Stomach (tissue), 9 donors: Measurements from ENCODE around the gene PRDM2. TPM values are rescaled to one million over a fixed set of nuclear protein-coding genes. Genes with fewer than 3 reads are reported as not detected.

Source experiments
- DNase-seq, 2 donors: peaks; one replicate each; pipeline versions ENCODE4 v3.0.0 to v3.0.0-alpha.2; 2013 to 2019
- H3K27ac ChIP-seq, 5 donors: fragments of 200-600 bp in 4 of 5; sonication (generic) in 4 of 5; one replicate each; pipeline ENCODE4 v1.5.1; 2013 to 2019; ENCODE audit warnings: mild to moderate bottlenecking in 1 of 5, moderate library complexity in 1 of 5
- H3K27me3 ChIP-seq, 3 donors: fragments of 200-600 bp; sonication (generic); one replicate each; pipeline ENCODE4 v1.5.1; 2017 to 2019; ENCODE audit warnings: mixed run types in 1 of 3
- H3K36me3 ChIP-seq, 4 donors: fragments of 200-600 bp; sonication (generic); 1 replicate in 3 of 4; 2 replicates in 1 of 4; pipeline ENCODE4 v1.5.1; 2016 to 2019
- H3K4me1 ChIP-seq, 4 donors: fragments of 200-600 bp; sonication (generic); one replicate each; pipeline ENCODE4 v1.5.1; 2016 to 2019
- H3K4me3 ChIP-seq, 4 donors: fragments of 200-600 bp; sonication (generic) in 3 of 4; one replicate each; pipeline ENCODE4 v1.5.1; 2016 to 2019; ENCODE audit warnings: mild to moderate bottlenecking in 1 of 4
- H3K9me3 ChIP-seq, 4 donors: fragments of 200-600 bp; sonication (generic); one replicate each; pipeline ENCODE4 v1.5.1; 2016 to 2019
- CTCF ChIP-seq, 7 experiments: fragments of 450-650 bp in 4 of 7; fragments of 200-600 bp in 3 of 7; sonication (generic) in 3 of 7; IDR thresholded peaks; one replicate each; pipeline ENCODE4 v1.5.1; 2016 to 2019; ENCODE audit warnings: antibody characterized with exemption in 7 of 7, control low read depth in 2 of 7, mild to moderate bottlenecking in 1 of 7
- EP300 ChIP-seq: sonication (generic); formaldehyde crosslinking; IDR thresholded peaks from one replicate; pipeline ENCODE4 v1.6.1; 2017; ENCODE audit warnings: antibody characterized with exemption
- POLR2A ChIP-seq, 4 donors: fragments of 450-650 bp; IDR thresholded peaks; one replicate each; pipeline ENCODE4 v1.6.1; 2016; ENCODE audit warnings: antibody characterized with exemption in 4 of 4, control low read depth in 2 of 4, mild to moderate bottlenecking in 1 of 4, moderate library complexity in 1 of 4
- POLR2AphosphoS5 ChIP-seq, 3 donors: sonication (generic); formaldehyde crosslinking; IDR thresholded peaks; one replicate each; pipeline ENCODE4 v1.6.1; 2016; ENCODE audit warnings: antibody characterized with exemption in 3 of 3
- WGBS, 5 donors: extraction: QIAGEN DNeasy Blood & Tissue Kit in 3 of 5; methylation state at CpG; one replicate each; pipeline versions ENCODE4 v1.1.5 to v1.1.7; 2013 to 2018; 5-methylcytosine and 5-hydroxymethylcytosine counted together
- intact Hi-C: fragments of 100-400 bp; cut with DNase I; formaldehyde crosslinking; loops from one replicate; pipeline ENCODE4 v1.15.1; 2023; ENCODE audit warnings: low total_unique reads
- polyA plus RNA-seq, 3 donors: library from polyadenylated mRNA; stranded (reverse); fragments of 200-250 nt; gene quantifications; one replicate each; pipeline ENCODE4 v1.2.3, GENCODE V29; 2013
- total RNA-seq, 5 donors: library from RNA; depleted of rRNA; stranded (reverse); fragments of >200 nt; gene quantifications; one replicate each; pipeline versions ENCODE4 v1.1.0 to v1.2.3, GENCODE V29; 2014 to 2016
- donor health status: healthy with polysubstance abuse.
- donor health status: Bipolar disorder and iron deficiency.
- donor health status: healthy.

PRDM2 gene
- total and polyA plus RNA-seq, 8 donors, result 10.1 to 77.7 (median 24.8) TPM

DNA sequence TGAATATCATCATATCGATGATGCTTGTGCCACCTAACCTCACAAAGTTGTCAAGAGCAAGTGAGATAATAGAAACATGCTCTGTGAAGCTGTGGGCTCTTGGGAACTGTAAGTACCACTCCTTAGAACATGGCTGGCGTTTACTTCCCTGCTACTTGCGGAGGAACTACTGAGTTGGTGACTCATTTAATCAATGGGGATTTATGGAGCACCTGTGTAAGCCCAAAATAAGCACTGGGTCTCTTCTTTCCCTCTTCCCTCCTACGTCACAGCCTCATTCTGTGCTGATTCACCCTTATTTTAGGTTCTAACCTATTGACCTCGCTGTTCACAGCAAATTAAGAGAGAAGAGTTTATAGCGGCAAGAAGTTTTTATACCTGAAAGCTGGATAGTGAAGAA is 52.9 kb downstream of the PRDM2 start:
- peaks cover 30 to 87% (median 67%) of the 10 kb centered on the region in 4 donors for H3K4me1 ChIP-seq
- 85 to 95% (median 90%) methylated on average over 6 of the region's 6 CpGs for WGBS, 5 donors
- peaks cover 0 to 6% (median 0%) of the 10 kb centered on the region in 4 donors for H3K36me3 ChIP-seq
- no peak for DNase-seq
- TF ChIP-seq EP300 (no peak), POLR2AphosphoS5 (IDR thresholded peaks at IDR 0.05) (no peak), CTCF (IDR thresholded peaks at IDR 0.05) (no peak), POLR2A (IDR thresholded peaks at IDR 0.05) (no peak)
- no peaks in the 10 kb centered on the region for H3K27me3 ChIP-seq
- intact Hi-C loops, result no loop called here
- no peak overlapping the region for H3K27ac ChIP-seq
- H3K4me3 ChIP-seq, result no peak overlapping the region
- H3K9me3 ChIP-seq, result no peaks in the 10 kb centered on the region

- TF ChIP-seq POLR2AphosphoS5 (IDR thresholded peaks at IDR 0.05) (no peak), POLR2A (IDR thresholded peaks at IDR 0.05) (no peak), CTCF (IDR thresholded peaks at IDR 0.05) (no peak), EP300 (no peak)
- H3K36me3 ChIP-seq, result peaks cover 0 to 6% (median 0%) of the 10 kb centered on the region in 4 donors
- intact Hi-C loops, result no loop called here
- no peaks in the 10 kb centered on the region for H3K9me3 ChIP-seq
- no peak overlapping the region for H3K27ac ChIP-seq
- peaks cover 33 to 88% (median 69%) of the 10 kb centered on the region in 4 donors for H3K4me1 ChIP-seq
- DNase-seq, result no peak
- H3K27me3 ChIP-seq, result no peaks in the 10 kb centered on the region
- H3K4me3 ChIP-seq, result no peak overlapping the region
- 80 to 89% (median 82%) methylated on average over 5 of the region's 5 CpGs for WGBS, 5 donors
Measured at GRCh38 chr1:13753636-13754402, 53.8 kb downstream of the PRDM2 start.

DNA sequence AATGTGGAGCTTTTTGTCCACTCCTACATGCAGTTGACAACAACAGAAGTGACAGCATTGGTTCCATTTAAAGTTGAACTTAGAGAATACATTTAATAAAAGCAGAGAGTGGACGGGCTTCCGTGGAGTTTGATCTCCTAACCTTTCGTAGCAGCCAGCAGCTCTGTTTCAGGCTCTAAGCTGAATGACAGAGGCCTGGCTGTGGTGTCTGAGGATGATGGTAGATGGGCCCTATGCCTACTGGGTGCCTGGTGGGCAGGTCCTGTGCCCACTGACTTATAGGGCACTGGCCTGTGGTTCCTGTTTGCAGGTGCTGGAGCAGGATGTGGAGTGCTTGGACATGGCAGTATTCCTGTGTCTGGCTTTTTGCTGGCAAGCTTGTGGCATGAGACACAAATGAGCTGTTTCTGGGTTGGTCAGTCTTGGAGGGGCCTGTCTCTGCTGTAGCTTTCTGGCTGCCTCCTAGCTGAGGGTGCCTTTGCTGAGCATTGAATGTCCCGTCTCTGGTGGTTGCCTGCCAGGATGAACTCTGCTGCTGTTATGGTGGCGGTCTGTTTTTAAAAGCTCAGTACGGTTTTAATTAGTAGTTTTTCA is 54.6 kb downstream of the PRDM2 start:
- peaks cover 38 to 96% (median 76%) of the 10 kb centered on the region in 4 donors for H3K4me1 ChIP-seq
- no peaks in the 10 kb centered on the region for H3K9me3 ChIP-seq
- DNase-seq, result no peak
- intact Hi-C loops, result no loop called here
- no peak overlapping the region for H3K27ac ChIP-seq
- WGBS, 5 donors, result 80 to 87% (median 84%) methylated on average over 6 of the region's 6 CpGs
- no peak overlapping the region for H3K4me3 ChIP-seq
- TF ChIP-seq CTCF (IDR thresholded peaks at IDR 0.05), result no peak
- no peak for TF ChIP-seq POLR2A (IDR thresholded peaks at IDR 0.05)
- TF ChIP-seq EP300, result no peak
- no peak for TF ChIP-seq POLR2AphosphoS5 (IDR thresholded peaks at IDR 0.05)
- H3K36me3 ChIP-seq, result peaks cover 0 to 6% (median 0%) of the 10 kb centered on the region in 4 donors
- no peaks in the 10 kb centered on the region for H3K27me3 ChIP-seq

DNA sequence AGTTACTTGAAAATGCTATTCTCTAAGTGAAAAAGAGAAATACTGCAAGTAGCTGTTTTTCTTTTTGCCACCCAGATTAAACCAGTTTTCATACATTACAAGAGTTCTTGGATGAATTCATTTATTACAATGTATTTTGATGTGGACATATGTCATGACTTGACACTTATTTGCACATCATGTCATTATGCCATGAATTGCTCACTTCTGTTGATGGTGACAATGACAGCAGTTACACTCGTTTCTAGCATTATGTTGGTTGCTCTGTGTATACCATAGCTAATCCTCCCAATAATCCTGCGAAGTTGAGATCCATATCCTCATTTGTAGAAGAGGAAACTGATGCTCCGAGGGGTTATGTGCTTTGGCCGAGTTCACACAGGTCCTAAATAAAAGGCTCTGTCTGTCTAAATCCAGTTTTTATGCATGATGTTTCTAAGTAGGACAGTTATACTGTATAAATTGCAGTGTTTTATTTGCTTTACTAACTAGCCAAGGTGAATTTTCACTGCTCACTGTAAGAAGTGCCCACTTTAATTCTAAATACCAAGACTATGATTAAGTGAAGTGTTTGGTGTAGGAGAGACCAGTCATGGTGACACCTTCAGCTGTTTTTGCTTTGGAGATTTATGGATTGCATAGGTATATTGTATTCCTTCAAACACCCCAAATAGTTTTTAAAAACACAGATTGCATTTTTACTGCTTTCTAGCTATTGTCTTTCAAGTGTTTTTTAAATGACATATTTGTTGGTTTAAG is 56.7 kb downstream of the PRDM2 start:
- no peak overlapping the region for H3K27ac ChIP-seq
- H3K36me3 ChIP-seq, result peaks cover 0 to 6% (median 0%) of the 10 kb centered on the region in 4 donors
- H3K9me3 ChIP-seq, result no peaks in the 10 kb centered on the region
- intact Hi-C loops, result no loop called here
- no peaks in the 10 kb centered on the region for H3K27me3 ChIP-seq
- DNase-seq, result no peak
- peaks cover 31 to 100% (median 77%) of the 10 kb centered on the region in 4 donors for H3K4me1 ChIP-seq
- no peak overlapping the region for H3K4me3 ChIP-seq
- no peak for TF ChIP-seq EP300
- TF ChIP-seq CTCF (IDR thresholded peaks at IDR 0.05), result no peak
- TF ChIP-seq POLR2A (IDR thresholded peaks at IDR 0.05), result no peak
- no peak for TF ChIP-seq POLR2AphosphoS5 (IDR thresholded peaks at IDR 0.05)
- WGBS, 5 donors, result 54 to 64% (median 62%) methylated on average over 4 of the region's 4 CpGs
